ENCODE measurements around the gene FCHSD2. TPM values are rescaled to one million over a fixed set of nuclear protein-coding genes. Genes with fewer than 3 reads are reported as not detected.

FCHSD2 gene
- total RNA-seq, 4 donors from 2014 or later, result 17.0 to 40.0 (median 27.0) TPM

DNA sequence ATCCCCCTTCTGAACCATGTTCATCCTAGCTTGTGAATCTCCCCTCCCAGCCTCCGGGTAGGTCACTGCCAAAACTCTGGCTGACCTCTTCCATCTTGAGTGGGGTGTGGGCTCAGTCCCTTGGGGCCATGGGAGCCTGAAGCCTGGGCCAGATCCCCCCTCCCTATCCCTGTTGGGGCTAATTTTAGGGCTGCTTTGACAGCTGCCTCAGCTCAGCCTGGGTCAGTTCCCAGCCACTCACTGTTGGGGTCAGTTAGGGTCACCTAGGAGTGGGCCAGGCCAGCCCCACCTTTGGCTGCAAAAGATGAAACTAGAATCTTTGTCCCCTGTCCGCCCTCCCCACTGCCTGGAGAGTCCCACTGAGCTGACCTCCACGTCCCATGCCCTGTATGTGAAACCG lies 46.2 kb upstream of the FCHSD2 start:
- TF ChIP-seq POLR2A (IDR thresholded peaks at IDR 0.05) (no peak), EP300 (IDR thresholded peaks at IDR 0.05) (no peak)
- TF ChIP-seq, protein P1, sequence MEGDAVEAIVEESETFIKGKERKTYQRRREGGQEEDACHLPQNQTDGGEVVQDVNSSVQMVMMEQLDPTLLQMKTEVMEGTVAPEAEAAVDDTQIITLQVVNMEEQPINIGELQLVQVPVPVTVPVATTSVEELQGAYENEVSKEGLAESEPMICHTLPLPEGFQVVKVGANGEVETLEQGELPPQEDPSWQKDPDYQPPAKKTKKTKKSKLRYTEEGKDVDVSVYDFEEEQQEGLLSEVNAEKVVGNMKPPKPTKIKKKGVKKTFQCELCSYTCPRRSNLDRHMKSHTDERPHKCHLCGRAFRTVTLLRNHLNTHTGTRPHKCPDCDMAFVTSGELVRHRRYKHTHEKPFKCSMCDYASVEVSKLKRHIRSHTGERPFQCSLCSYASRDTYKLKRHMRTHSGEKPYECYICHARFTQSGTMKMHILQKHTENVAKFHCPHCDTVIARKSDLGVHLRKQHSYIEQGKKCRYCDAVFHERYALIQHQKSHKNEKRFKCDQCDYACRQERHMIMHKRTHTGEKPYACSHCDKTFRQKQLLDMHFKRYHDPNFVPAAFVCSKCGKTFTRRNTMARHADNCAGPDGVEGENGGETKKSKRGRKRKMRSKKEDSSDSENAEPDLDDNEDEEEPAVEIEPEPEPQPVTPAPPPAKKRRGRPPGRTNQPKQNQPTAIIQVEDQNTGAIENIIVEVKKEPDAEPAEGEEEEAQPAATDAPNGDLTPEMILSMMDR (IDR thresholded peaks at IDR 0.05), result no peak
- Histone ChIP-seq H3K27ac (no peak overlapping the region), H3K27me3 (peaks cover 4% of the 10 kb centered on the region), H3K9me3 (no peaks in the 10 kb centered on the region), H3K4me1 (peaks cover 0 to 15% (median 7%) of the 10 kb centered on the region in 3 donors), H3K36me3 (no peaks in the 10 kb centered on the region), H3K4me3 (no peak overlapping the region)
- ATAC-seq, result no peak
- WGBS, 2 donors (ENCODE audit: low coverage in 1 of 2), result 60% methylated on average over 2 of the region's 4 CpGs; no CpG with 5 or more reads in 1 of the 2 donors

- no peaks in the 10 kb centered on the region for H3K9me3 ChIP-seq
- no peaks in the 10 kb centered on the region for H3K36me3 ChIP-seq
- H3K27ac ChIP-seq, result no peak overlapping the region
- peaks cover 0 to 15% (median 7%) of the 10 kb centered on the region in 3 donors for H3K4me1 ChIP-seq
- no peak for ATAC-seq
- no peak overlapping the region for H3K4me3 ChIP-seq
- 86% methylated on average over 1 of the region's 1 CpG; no CpG with 5 or more reads in 1 of the 2 donors for WGBS, 2 donors (ENCODE audit: low coverage in 1 of 2)
- TF ChIP-seq EP300 (IDR thresholded peaks at IDR 0.05) (no peak), POLR2AphosphoS5 (IDR thresholded peaks at IDR 0.05) (no peak), POLR2A (IDR thresholded peaks at IDR 0.05) (no peak)
- TF ChIP-seq, protein P1 (IDR thresholded peaks at IDR 0.05), result no peak
- peaks cover 4% of the 10 kb centered on the region for H3K27me3 ChIP-seq
Observed at GRCh38 chr11:73187854-73188253, 45.7 kb upstream of the FCHSD2 start.

DNA sequence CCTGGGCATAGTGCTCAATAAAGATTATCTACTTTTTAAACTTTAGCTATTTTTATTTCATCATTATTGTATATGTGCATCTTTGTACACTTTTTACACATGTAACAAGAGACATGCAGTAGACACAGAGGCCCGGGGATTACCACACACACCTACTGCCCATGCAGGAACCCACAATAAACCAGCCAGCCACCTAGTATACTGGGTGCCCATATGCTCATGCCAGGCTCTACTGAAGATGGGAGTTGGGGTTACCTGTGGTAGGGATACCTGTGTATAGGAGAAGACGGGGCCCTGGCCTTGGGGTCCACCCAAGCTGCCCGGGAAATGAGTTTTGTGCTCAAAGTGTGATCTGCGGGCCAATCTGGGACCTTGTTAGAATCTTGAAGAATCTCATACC lies 44.8 kb upstream of the FCHSD2 start:
- TF ChIP-seq POLR2A (IDR thresholded peaks at IDR 0.05) (no peak), POLR2AphosphoS5 (IDR thresholded peaks at IDR 0.05) (no peak), EP300 (IDR thresholded peaks at IDR 0.05) (no peak)
- TF ChIP-seq, protein P1 (IDR thresholded peaks at IDR 0.05), result no peak
- ATAC-seq, result no peak
- Histone ChIP-seq H3K27ac (no peak overlapping the region), H3K36me3 (no peaks in the 10 kb centered on the region), H3K4me3 (no peak overlapping the region), H3K9me3 (no peaks in the 10 kb centered on the region), H3K27me3 (peaks cover 4% of the 10 kb centered on the region), H3K4me1 (peaks cover 0 to 15% (median 7%) of the 10 kb centered on the region in 3 donors)
- 36 to 50% methylated on average over 3 to 4 of the region's 4 CpGs for WGBS, 2 donors (ENCODE audit: low coverage in 1 of 2)

DNA sequence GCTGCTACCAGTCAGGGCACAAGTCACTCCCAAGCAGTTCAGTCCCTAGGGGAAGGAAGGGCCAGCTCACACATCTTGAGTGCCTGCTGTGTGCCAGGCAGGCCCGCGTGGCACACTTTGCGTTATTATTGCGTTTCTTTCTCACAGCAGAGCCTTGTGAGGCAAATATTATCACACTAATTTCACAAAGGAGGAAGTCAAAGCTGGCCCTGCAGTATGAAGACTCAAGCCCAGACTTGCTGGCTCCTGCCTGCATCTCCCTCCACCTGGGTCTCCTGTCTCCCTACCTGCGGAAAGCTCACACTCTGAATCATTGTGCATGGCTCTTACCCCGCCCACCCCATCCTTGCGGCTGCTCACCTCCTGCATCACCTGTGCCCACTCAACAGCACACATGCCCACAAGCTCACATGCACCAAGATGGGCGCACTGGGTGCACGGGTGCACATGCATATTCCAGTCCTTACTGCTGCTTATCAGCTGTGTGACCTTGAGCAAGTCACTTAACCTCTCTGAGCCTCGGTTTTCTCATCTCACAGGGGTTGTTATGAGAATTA lies 44.3 kb upstream of the FCHSD2 start:
- no peak for TF ChIP-seq POLR2A (IDR thresholded peaks at IDR 0.05)
- TF ChIP-seq POLR2AphosphoS5 (IDR thresholded peaks at IDR 0.05), result no peak
- TF ChIP-seq EP300 (IDR thresholded peaks at IDR 0.05), result no peak
- TF ChIP-seq, protein P1 (IDR thresholded peaks at IDR 0.05), result no peak
- no peak for ATAC-seq
- Histone ChIP-seq H3K27ac (no peak overlapping the region), H3K4me1 (peaks cover 0 to 15% (median 7%) of the 10 kb centered on the region in 3 donors), H3K27me3 (peaks cover 4% of the 10 kb centered on the region), H3K9me3 (no peaks in the 10 kb centered on the region), H3K36me3 (no peaks in the 10 kb centered on the region), H3K4me3 (no peak overlapping the region)
- 65 to 96% methylated on average over 2 to 9 of the region's 10 CpGs for WGBS, 2 donors (ENCODE audit: low coverage in 1 of 2)

- ATAC-seq, result peak; percentile 3
- H3K4me1 ChIP-seq, result peaks cover 0 to 15% (median 7%) of the 10 kb centered on the region in 3 donors
- peaks cover 4% of the 10 kb centered on the region for H3K27me3 ChIP-seq
- WGBS, 2 donors (ENCODE audit: low coverage in 1 of 2), result 73 to 80% methylated on average over 2 to 3 of the region's 13 CpGs
- no peaks in the 10 kb centered on the region for H3K36me3 ChIP-seq
- no peaks in the 10 kb centered on the region for H3K9me3 ChIP-seq
- no peak overlapping the region for H3K4me3 ChIP-seq
- TF ChIP-seq, protein P1 (IDR thresholded peaks at IDR 0.05), result no peak
- TF ChIP-seq POLR2A (IDR thresholded peaks at IDR 0.05) (no peak), POLR2AphosphoS5 (IDR thresholded peaks at IDR 0.05) (no peak), EP300 (IDR thresholded peaks at IDR 0.05) (no peak)
- no peak overlapping the region for H3K27ac ChIP-seq
Observed at GRCh38 chr11:73185680-73186293, 43.7 kb upstream of the FCHSD2 start.

All from gastroesophageal sphincter (tissue), 4 donors.